Lower leg skin (tissue), 3 donors: Measurements from ENCODE around the gene UNC13B.

ENCODE experiments used
- CTCF ChIP-seq, 3 donors: fragments of 450-650 bp; IDR thresholded peaks; one replicate each; pipeline ENCODE4 v1.5.1; 2016; ENCODE audit warnings: antibody characterized with exemption in 3 of 3, mild to moderate bottlenecking in 3 of 3, moderate library complexity in 2 of 3
- POLR2A ChIP-seq, 2 donors: fragments of 450-650 bp; IDR thresholded peaks; one replicate each; pipeline ENCODE4 v1.6.1; 2016 to 2017; ENCODE audit warnings: antibody characterized with exemption in 2 of 2, mild to moderate bottlenecking in 1 of 2, moderate library complexity in 1 of 2

GRCh38 chr9:35349287-35349990 lies 187.6 kb downstream of the UNC13B start:
- TF ChIP-seq CTCF (IDR thresholded peaks at IDR 0.05): no peak
- TF ChIP-seq POLR2A (IDR thresholded peaks at IDR 0.05): no peak
